NCI-H345 treated with DMSO at 0.1 percent for 48 hours (cell line): Measurements from ENCODE around the gene IL36B.

Experiments used
- DNase-seq: peaks from one replicate; lab custom pipeline; 2025; ENCODE audit not compliant: unreplicated experiment; lab: John Stamatoyannopoulos, UW

Gene IL36B

GRCh38 chr2:113056521-113056920, 3.9 kb upstream of the IL36B start:
- DNase-seq = no peak

- no peak for DNase-seq
These were observed 1.4 kb upstream of the IL36B start for GRCh38 chr2:113054066-113054465.

- DNase-seq = no peak
These were observed 999 bp upstream of the IL36B start for GRCh38 chr2:113053666-113054065.

- DNase-seq = no peak
These were observed 1.5 kb downstream of the IL36B start for GRCh38 chr2:113050921-113051895.

GRCh38 chr2:113046465-113046864, 6.2 kb downstream of the IL36B start:
- DNase-seq = no peak

- DNase-seq = no peak
These were observed 10.8 kb downstream of the IL36B start for GRCh38 chr2:113041871-113042270.

- DNase-seq = no peak
These were observed 12.9 kb downstream of the IL36B start for GRCh38 chr2:113039719-113040118.

- DNase-seq = no peak
These were observed 13.5 kb downstream of the IL36B start for GRCh38 chr2:113039158-113039557.

GRCh38 chr2:113038291-113038690, 14.4 kb downstream of the IL36B start:
- DNase-seq = no peak

- DNase-seq = no peak
These were observed 15.9 kb downstream of the IL36B start for GRCh38 chr2:113036763-113037162.

GRCh38 chr2:113034016-113034415, 18.7 kb downstream of the IL36B start:
- DNase-seq = no peak

GRCh38 chr2:113032737-113033136, 19.9 kb downstream of the IL36B start:
- DNase-seq = no peak

- DNase-seq = no peak
These were observed 24.6 kb downstream of the IL36B start for GRCh38 chr2:113028112-113028511.

GRCh38 chr2:113027691-113028090, 25.0 kb downstream of the IL36B start:
- DNase-seq = no peak

- DNase-seq = no peak
These were observed 26.9 kb downstream of the IL36B start for GRCh38 chr2:113025737-113026136.

- no peak for DNase-seq
These were observed 27.9 kb downstream of the IL36B start for GRCh38 chr2:113024764-113025163.

GRCh38 chr2:113021312-113021711, 31.4 kb downstream of the IL36B start:
- DNase-seq = no peak

- DNase-seq = no peak
These were observed 34.2 kb downstream of the IL36B start for GRCh38 chr2:113018509-113018908.

- DNase-seq = no peak
These were observed 37.0 kb downstream of the IL36B start for GRCh38 chr2:113015655-113016054.

- DNase-seq = no peak
These were observed 37.6 kb downstream of the IL36B start for GRCh38 chr2:113015042-113015441.

- DNase-seq = no peak
These were observed 38.6 kb downstream of the IL36B start for GRCh38 chr2:113014067-113014466.

GRCh38 chr2:113013336-113013661, 39.4 kb downstream of the IL36B start:
- DNase-seq = no peak
